ENCODE measurements around the gene EXOSC1.

The EXOSC1 gene

DNA sequence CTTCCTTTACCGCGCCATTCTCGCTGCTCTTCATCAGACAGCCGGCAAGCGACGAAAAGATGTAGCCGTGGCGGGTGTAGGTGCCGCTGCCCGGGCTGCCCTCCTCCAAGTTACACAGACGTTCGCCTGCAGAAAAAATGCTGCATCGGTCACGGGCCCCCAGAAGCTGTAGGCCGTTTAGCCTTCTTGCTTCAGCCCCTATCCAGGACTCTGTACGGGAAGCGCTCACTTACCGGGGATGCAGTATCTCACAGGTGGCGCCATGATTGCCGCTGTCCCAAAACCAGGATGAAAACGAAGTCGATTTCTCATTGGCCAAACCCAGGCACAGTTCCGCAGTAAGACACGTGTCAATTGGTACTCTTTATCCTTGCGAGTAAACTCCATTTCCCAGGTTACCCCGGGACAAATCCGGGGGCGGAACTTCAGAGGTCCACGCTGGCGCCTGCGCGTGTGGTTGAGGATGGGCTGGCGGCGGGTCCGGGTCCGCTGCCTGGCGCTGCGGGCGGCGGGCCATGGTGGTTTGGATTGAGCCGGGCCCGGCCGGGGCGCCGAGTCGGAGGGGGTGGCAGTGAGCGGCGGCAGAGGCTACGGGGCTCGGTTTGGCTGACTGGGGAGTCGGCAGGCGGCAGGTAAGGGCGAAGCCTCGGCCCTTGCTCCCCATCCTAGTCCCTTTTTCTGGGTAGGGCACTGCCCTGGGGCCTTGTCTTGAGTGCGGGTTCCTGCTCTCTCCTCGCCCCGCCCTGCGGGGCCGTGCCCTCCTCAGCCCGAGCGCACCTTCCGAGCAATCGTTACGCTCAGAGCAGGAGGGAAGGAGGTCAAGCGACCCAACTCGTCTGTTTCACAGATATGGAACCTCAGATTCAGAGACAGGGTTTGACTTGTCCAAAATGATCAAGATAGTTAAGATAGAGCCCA, at the start of gene EXOSC1, which contains the start of gene ZDHHC16:
EXOSC1 (minus strand) TSS at position 285 of the 918 bp plus-strand sequence; CDS start at position 264, 21 bp downstream.
ZDHHC16 (plus strand) TSS at position 454 of the 918 bp plus-strand sequence. CDS start 5,501 bp downstream, outside the sequence.
- peaks cover 0 to 10% (median 5%) of the 10 kb centered on the region in 5 donors for H3K36me3 ChIP-seq (ENCODE audit: control insufficient read depth in 5 of 5, insufficient read depth in 5 of 5, low read length in 5 of 5)
- H3K9me3 ChIP-seq (ENCODE audit: control insufficient read depth in 5 of 5, low read length in 5 of 5): no peaks in the 10 kb centered on the region
- H3K4me1 ChIP-seq (ENCODE audit: control insufficient read depth in 5 of 5, insufficient read depth in 5 of 5, low read length in 5 of 5): peaks cover 3 to 37% (median 33%) of the 10 kb centered on the region in 5 donors

GRCh38 chr10:97494863-97495506, 49.2 kb upstream of the EXOSC1 start:
- Histone ChIP-seq H3K36me3 (ENCODE audit: control insufficient read depth in 5 of 5, insufficient read depth in 5 of 5, low read length in 5 of 5) (peaks cover 0 to 5% (median 3%) of the 10 kb centered on the region in 5 donors), H3K4me3 (ENCODE audit: low read depth in 1 of 5, low read length in 5 of 5) (no peak overlapping the region), H3K4me1 (ENCODE audit: control insufficient read depth in 5 of 5, insufficient read depth in 5 of 5, low read length in 5 of 5) (peaks cover 0 to 51% (median 36%) of the 10 kb centered on the region in 5 donors), H3K27me3 (ENCODE audit: control insufficient read depth in 5 of 5, insufficient read depth in 4 of 5, low read length in 5 of 5) (no peaks in the 10 kb centered on the region), H3K9me3 (ENCODE audit: control insufficient read depth in 5 of 5, low read length in 5 of 5) (no peaks in the 10 kb centered on the region), H3K9ac (ENCODE audit: low read length in 5 of 5) (peak overlapping the region in 3 of 5 donors; percentile 1 to 56 (median 3)), H3K27ac (ENCODE audit: low read depth, low read length) (no peak overlapping the region)

More for the DNA sequence above, at the start of gene EXOSC1, which contains the start of gene ZDHHC16:
- peak within 1 kb of the TSS; percentile 62 for H3K27ac ChIP-seq (ENCODE audit: low read depth, low read length)
- peak within 1 kb of the TSS in 4 of 5 donors; percentile 75 to 80 (median 77) for H3K9ac ChIP-seq (ENCODE audit: low read length in 5 of 5)
- H3K27me3 ChIP-seq (ENCODE audit: control insufficient read depth in 5 of 5, insufficient read depth in 4 of 5, low read length in 5 of 5): no peaks in the 10 kb centered on the region
- H3K4me3 ChIP-seq (ENCODE audit: low read depth in 1 of 5, low read length in 5 of 5): peak within 1 kb of the TSS; percentile 93 to 99 (median 97)

- H3K4me3 ChIP-seq (ENCODE audit: low read depth in 1 of 5, low read length in 5 of 5): no peak overlapping the region
Measured at GRCh38 chr10:97494151-97494550, 48.3 kb upstream of the EXOSC1 start.

GRCh38 chr10:97490592-97490991, 44.8 kb upstream of the EXOSC1 start:
- Histone ChIP-seq H3K36me3 (ENCODE audit: control insufficient read depth in 5 of 5, insufficient read depth in 5 of 5, low read length in 5 of 5) (peaks cover 0 to 6% (median 3%) of the 10 kb centered on the region in 5 donors), H3K27me3 (ENCODE audit: control insufficient read depth in 5 of 5, insufficient read depth in 4 of 5, low read length in 5 of 5) (no peaks in the 10 kb centered on the region), H3K9ac (ENCODE audit: low read length in 5 of 5) (peak overlapping the region in 3 of 5 donors; percentile 4 to 37 (median 18)), H3K27ac (ENCODE audit: low read depth, low read length) (no peak overlapping the region), H3K4me3 (ENCODE audit: low read depth in 1 of 5, low read length in 5 of 5) (no peak overlapping the region), H3K9me3 (ENCODE audit: control insufficient read depth in 5 of 5, low read length in 5 of 5) (no peaks in the 10 kb centered on the region), H3K4me1 (ENCODE audit: control insufficient read depth in 5 of 5, insufficient read depth in 5 of 5, low read length in 5 of 5) (peaks cover 0 to 23% (median 22%) of the 10 kb centered on the region in 5 donors)

More at GRCh38 chr10:97494151-97494550, 48.3 kb upstream of the EXOSC1 start:
- H3K9ac ChIP-seq (ENCODE audit: low read length in 5 of 5): peak overlapping the region in 1 of 5 donors; percentile 1
- no peaks in the 10 kb centered on the region for H3K27me3 ChIP-seq (ENCODE audit: control insufficient read depth in 5 of 5, insufficient read depth in 4 of 5, low read length in 5 of 5)
- H3K9me3 ChIP-seq (ENCODE audit: control insufficient read depth in 5 of 5, low read length in 5 of 5): no peaks in the 10 kb centered on the region
- no peak overlapping the region for H3K27ac ChIP-seq (ENCODE audit: low read depth, low read length)
- H3K4me1 ChIP-seq (ENCODE audit: control insufficient read depth in 5 of 5, insufficient read depth in 5 of 5, low read length in 5 of 5): peaks cover 0 to 42% (median 35%) of the 10 kb centered on the region in 5 donors
- H3K36me3 ChIP-seq (ENCODE audit: control insufficient read depth in 5 of 5, insufficient read depth in 5 of 5, low read length in 5 of 5): peaks cover 0 to 5% (median 3%) of the 10 kb centered on the region in 5 donors

- Histone ChIP-seq H3K4me3 (ENCODE audit: low read depth in 1 of 5, low read length in 5 of 5) (no peak overlapping the region), H3K36me3 (ENCODE audit: control insufficient read depth in 5 of 5, insufficient read depth in 5 of 5, low read length in 5 of 5) (peaks cover 6 to 17% (median 10%) of the 10 kb centered on the region in 5 donors), H3K27ac (ENCODE audit: low read depth, low read length) (no peak overlapping the region), H3K9me3 (ENCODE audit: control insufficient read depth in 5 of 5, low read length in 5 of 5) (no peaks in the 10 kb centered on the region), H3K4me1 (ENCODE audit: control insufficient read depth in 5 of 5, insufficient read depth in 5 of 5, low read length in 5 of 5) (peaks cover 0 to 15% (median 10%) of the 10 kb centered on the region in 5 donors), H3K9ac (ENCODE audit: low read length in 5 of 5) (no peak overlapping the region), H3K27me3 (ENCODE audit: control insufficient read depth in 5 of 5, insufficient read depth in 4 of 5, low read length in 5 of 5) (no peaks in the 10 kb centered on the region)
Measured at GRCh38 chr10:97485647-97486281, 40.0 kb upstream of the EXOSC1 start.

DNA sequence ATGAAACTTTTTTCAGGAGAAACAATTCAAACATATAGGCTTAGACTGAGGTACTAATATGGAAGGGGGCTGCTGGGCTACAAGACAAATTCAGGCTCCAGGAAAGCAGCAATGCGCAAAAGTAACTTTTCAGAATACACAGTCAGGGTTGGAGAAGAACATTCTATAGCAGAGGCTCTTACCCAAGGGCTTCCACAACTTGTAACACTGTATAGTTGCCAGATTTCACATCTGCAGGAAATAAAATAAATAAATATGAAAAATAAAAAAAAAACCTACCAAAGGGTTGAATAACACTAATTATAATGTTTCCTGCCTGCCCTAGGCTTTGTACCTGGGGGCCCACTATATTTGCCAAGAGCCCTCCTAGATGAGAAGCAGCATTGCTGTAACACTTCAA, 38.1 kb upstream of the EXOSC1 start:
- Histone ChIP-seq H3K27ac (ENCODE audit: low read depth, low read length) (no peak overlapping the region), H3K4me1 (ENCODE audit: control insufficient read depth in 5 of 5, insufficient read depth in 5 of 5, low read length in 5 of 5) (peaks cover 0 to 9% (median 2%) of the 10 kb centered on the region in 5 donors), H3K9ac (ENCODE audit: low read length in 5 of 5) (no peak overlapping the region), H3K4me3 (ENCODE audit: low read depth in 1 of 5, low read length in 5 of 5) (no peak overlapping the region), H3K36me3 (ENCODE audit: control insufficient read depth in 5 of 5, insufficient read depth in 5 of 5, low read length in 5 of 5) (peaks cover 6 to 35% (median 26%) of the 10 kb centered on the region in 5 donors), H3K27me3 (ENCODE audit: control insufficient read depth in 5 of 5, insufficient read depth in 4 of 5, low read length in 5 of 5) (no peaks in the 10 kb centered on the region), H3K9me3 (ENCODE audit: control insufficient read depth in 5 of 5, low read length in 5 of 5) (no peaks in the 10 kb centered on the region)

- Histone ChIP-seq H3K4me1 (ENCODE audit: control insufficient read depth in 5 of 5, insufficient read depth in 5 of 5, low read length in 5 of 5) (peaks cover 0 to 7% (median 2%) of the 10 kb centered on the region in 5 donors), H3K27me3 (ENCODE audit: control insufficient read depth in 5 of 5, insufficient read depth in 4 of 5, low read length in 5 of 5) (no peaks in the 10 kb centered on the region), H3K9me3 (ENCODE audit: control insufficient read depth in 5 of 5, low read length in 5 of 5) (no peaks in the 10 kb centered on the region), H3K9ac (ENCODE audit: low read length in 5 of 5) (no peak overlapping the region), H3K36me3 (ENCODE audit: control insufficient read depth in 5 of 5, insufficient read depth in 5 of 5, low read length in 5 of 5) (peaks cover 8 to 37% (median 30%) of the 10 kb centered on the region in 5 donors), H3K4me3 (ENCODE audit: low read depth in 1 of 5, low read length in 5 of 5) (no peak overlapping the region), H3K27ac (ENCODE audit: low read depth, low read length) (no peak overlapping the region)
Measured at GRCh38 chr10:97483506-97483905, 37.7 kb upstream of the EXOSC1 start.

DNA sequence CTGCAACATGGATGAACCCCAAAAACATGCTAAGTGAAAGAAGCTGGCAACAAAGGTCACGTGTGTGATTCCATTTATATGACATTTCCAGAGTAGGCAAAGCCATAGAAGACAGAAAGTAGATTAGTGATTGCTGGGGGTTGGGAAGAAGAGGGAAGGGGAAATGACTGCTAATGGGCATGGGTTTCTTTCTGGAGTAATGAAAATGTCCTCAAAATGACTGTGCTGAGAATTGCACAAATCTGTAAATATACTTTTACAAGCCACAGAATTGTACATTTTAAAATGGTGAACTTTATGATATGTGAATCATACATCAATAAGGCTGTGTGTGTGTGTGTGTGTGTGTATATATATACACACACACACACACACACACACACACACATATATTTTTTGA, 36.6 kb upstream of the EXOSC1 start:
- no peak overlapping the region for H3K27ac ChIP-seq (ENCODE audit: low read depth, low read length)
- peaks cover 15 to 48% (median 41%) of the 10 kb centered on the region in 5 donors for H3K36me3 ChIP-seq (ENCODE audit: control insufficient read depth in 5 of 5, insufficient read depth in 5 of 5, low read length in 5 of 5)
- no peaks in the 10 kb centered on the region for H3K9me3 ChIP-seq (ENCODE audit: control insufficient read depth in 5 of 5, low read length in 5 of 5)
- H3K27me3 ChIP-seq (ENCODE audit: control insufficient read depth in 5 of 5, insufficient read depth in 4 of 5, low read length in 5 of 5): no peaks in the 10 kb centered on the region
- no peak overlapping the region for H3K9ac ChIP-seq (ENCODE audit: low read length in 5 of 5)
- H3K4me3 ChIP-seq (ENCODE audit: low read depth in 1 of 5, low read length in 5 of 5): no peak overlapping the region
- H3K4me1 ChIP-seq (ENCODE audit: control insufficient read depth in 5 of 5, insufficient read depth in 5 of 5, low read length in 5 of 5): peaks cover 0 to 5% (median 2%) of the 10 kb centered on the region in 5 donors

GRCh38 chr10:97481071-97481470, 35.3 kb upstream of the EXOSC1 start:
- Histone ChIP-seq H3K4me3 (ENCODE audit: low read depth in 1 of 5, low read length in 5 of 5) (no peak overlapping the region), H3K27ac (ENCODE audit: low read depth, low read length) (no peak overlapping the region), H3K36me3 (ENCODE audit: control insufficient read depth in 5 of 5, insufficient read depth in 5 of 5, low read length in 5 of 5) (peaks cover 19 to 62% (median 54%) of the 10 kb centered on the region in 5 donors)

More at GRCh38 chr10:97481071-97481470, 35.3 kb upstream of the EXOSC1 start:
- no peaks in the 10 kb centered on the region for H3K27me3 ChIP-seq (ENCODE audit: control insufficient read depth in 5 of 5, insufficient read depth in 4 of 5, low read length in 5 of 5)
- H3K9ac ChIP-seq (ENCODE audit: low read length in 5 of 5): no peak overlapping the region
- H3K4me1 ChIP-seq (ENCODE audit: control insufficient read depth in 5 of 5, insufficient read depth in 5 of 5, low read length in 5 of 5): peaks cover 0 to 6% (median 4%) of the 10 kb centered on the region in 5 donors
- no peaks in the 10 kb centered on the region for H3K9me3 ChIP-seq (ENCODE audit: control insufficient read depth in 5 of 5, low read length in 5 of 5)
